ENCODE measurements around the gene NUP205. TPM values are rescaled to one million over a fixed set of nuclear protein-coding genes. Genes with fewer than 3 reads are reported as not detected.

Gene NUP205
- total RNA-seq, 4 donors from 2014 or later = 21.0 to 65.9 (median 47.6) TPM

GRCh38 chr7:135510592-135511183 lies 47.0 kb upstream of the NUP205 start:
- Histone ChIP-seq H3K9me3 (no peaks in the 10 kb centered on the region), H3K36me3 (no peaks in the 10 kb centered on the region), H3K27me3 (no peaks in the 10 kb centered on the region), H3K27ac (peak overlapping the region; percentile 25 to 46), H3K4me1 (peaks cover 0 to 9% of the 10 kb centered on the region in 2 donors), H3K4me3 (peak overlapping the region; percentile 61 to 83)
- no peak for DNase-seq
- intact Hi-C loops (cut with DNase I; ENCODE audit: low total_unique reads) = no loop called here
- TF ChIP-seq CTCF (IDR thresholded peaks at IDR 0.05) (no peak), POLR2A (IDR thresholded peaks at IDR 0.05) (no peak)

GRCh38 chr7:135512135-135512887 lies 45.4 kb upstream of the NUP205 start:
- peak; percentile 20 to 51 (median 28) for TF ChIP-seq CTCF (IDR thresholded peaks at IDR 0.05)
- TF ChIP-seq POLR2A (IDR thresholded peaks at IDR 0.05) = no peak
- no peaks in the 10 kb centered on the region for H3K36me3 ChIP-seq
- no peaks in the 10 kb centered on the region for H3K4me1 ChIP-seq
- no peak overlapping the region for H3K27ac ChIP-seq
- no peaks in the 10 kb centered on the region for H3K9me3 ChIP-seq
- no peak overlapping the region for H3K4me3 ChIP-seq
- intact Hi-C loops (cut with DNase I; ENCODE audit: low total_unique reads) = no loop called here
- H3K27me3 ChIP-seq = no peaks in the 10 kb centered on the region
- DNase-seq = no peak

GRCh38 chr7:135514856-135515255 lies 42.9 kb upstream of the NUP205 start:
- H3K4me3 ChIP-seq = no peak overlapping the region
- H3K4me1 ChIP-seq = no peaks in the 10 kb centered on the region
- no peak overlapping the region for H3K27ac ChIP-seq
- intact Hi-C loops (cut with DNase I; ENCODE audit: low total_unique reads) = no loop called here
- H3K27me3 ChIP-seq = no peaks in the 10 kb centered on the region
- H3K9me3 ChIP-seq = no peaks in the 10 kb centered on the region
- TF ChIP-seq CTCF (IDR thresholded peaks at IDR 0.05) (no peak), POLR2A (IDR thresholded peaks at IDR 0.05) (no peak)
- no peak for DNase-seq
- no peaks in the 10 kb centered on the region for H3K36me3 ChIP-seq

- no peaks in the 10 kb centered on the region for H3K9me3 ChIP-seq
- TF ChIP-seq POLR2A (IDR thresholded peaks at IDR 0.05) = no peak
- no peak for TF ChIP-seq CTCF (IDR thresholded peaks at IDR 0.05)
- intact Hi-C loops (cut with DNase I; ENCODE audit: low total_unique reads) = no loop called here
- H3K36me3 ChIP-seq = no peaks in the 10 kb centered on the region
- H3K27me3 ChIP-seq = no peaks in the 10 kb centered on the region
- no peak overlapping the region for H3K27ac ChIP-seq
- no peak for DNase-seq
- no peaks in the 10 kb centered on the region for H3K4me1 ChIP-seq
- H3K4me3 ChIP-seq = no peak overlapping the region
These were observed 40.7 kb upstream of the NUP205 start for GRCh38 chr7:135517060-135517459.

DNA sequence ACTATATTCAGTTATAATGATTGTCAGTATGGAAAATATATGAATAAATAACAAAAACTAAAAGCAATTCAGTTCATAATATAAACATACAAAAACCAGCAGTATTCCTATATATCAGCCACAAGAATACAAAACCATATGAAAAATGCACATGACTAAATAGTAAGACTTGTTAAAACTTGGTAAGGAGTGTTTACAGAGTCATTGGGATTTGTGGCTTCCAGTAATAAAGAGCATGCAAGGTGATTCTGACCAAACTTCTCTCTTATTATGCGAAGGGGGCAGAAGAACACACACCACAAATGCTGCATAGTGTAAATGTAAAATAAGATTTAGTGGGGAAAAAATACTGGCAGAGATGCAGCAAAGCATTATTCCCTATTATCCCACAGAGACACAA lies 39.0 kb upstream of the NUP205 start:
- intact Hi-C loops (cut with DNase I; ENCODE audit: low total_unique reads) = no loop called here
- H3K27ac ChIP-seq = no peak overlapping the region
- H3K9me3 ChIP-seq = no peaks in the 10 kb centered on the region
- H3K4me3 ChIP-seq = no peak overlapping the region
- TF ChIP-seq POLR2A (IDR thresholded peaks at IDR 0.05) = no peak
- TF ChIP-seq CTCF (IDR thresholded peaks at IDR 0.05) = no peak
- H3K36me3 ChIP-seq = no peaks in the 10 kb centered on the region
- no peaks in the 10 kb centered on the region for H3K4me1 ChIP-seq
- no peak for DNase-seq
- no peaks in the 10 kb centered on the region for H3K27me3 ChIP-seq

All from uterus (tissue), 4 donors.